Neural progenitor cell (in vitro differentiated cells): Measurements from ENCODE around the gene GNB1.

Experiments
- EZH2 ChIP-seq: fragments of 200-600 bp; sonication (generic); IDR thresholded peaks from 2 replicates; pipeline ENCODE4 v1.6.1; 2017; ENCODE audit warnings: antibody characterized with exemption, mild to moderate bottlenecking, moderate library complexity
- EZH2phosphoT487 ChIP-seq: fragments of 200-600 bp; sonication (generic); IDR thresholded peaks from 2 replicates; pipeline ENCODE4 v1.6.1; 2017; ENCODE audit warnings: antibody characterized with exemption
- TF ChIP-seq, protein P1 (sequence below): fragments of 200-600 bp; sonication (generic); IDR thresholded peaks from 2 replicates; pipeline ENCODE4 v1.5.1; 2017; ENCODE audit warnings: antibody characterized with exemption, mild to moderate bottlenecking

DNA sequence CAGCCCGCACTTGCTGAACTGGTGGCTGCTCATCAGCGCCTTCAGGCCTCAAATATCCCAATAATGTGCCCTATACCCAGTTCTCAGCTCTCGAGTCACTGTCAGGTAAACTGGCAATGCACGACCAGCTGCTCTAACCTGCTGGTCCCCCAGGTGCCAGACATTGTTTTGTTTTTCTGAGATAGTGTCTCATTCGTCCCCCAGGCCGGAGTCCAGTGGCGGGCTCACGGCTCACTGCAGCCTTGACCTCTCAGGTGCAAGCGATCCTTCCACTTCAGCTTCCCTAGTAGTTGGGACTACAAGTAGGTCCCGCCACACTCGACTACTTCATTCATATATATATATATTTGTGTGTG lies 111.6 kb downstream of the GNB1 start:
- no peak for TF ChIP-seq EZH2phosphoT487
- TF ChIP-seq, protein P1, sequence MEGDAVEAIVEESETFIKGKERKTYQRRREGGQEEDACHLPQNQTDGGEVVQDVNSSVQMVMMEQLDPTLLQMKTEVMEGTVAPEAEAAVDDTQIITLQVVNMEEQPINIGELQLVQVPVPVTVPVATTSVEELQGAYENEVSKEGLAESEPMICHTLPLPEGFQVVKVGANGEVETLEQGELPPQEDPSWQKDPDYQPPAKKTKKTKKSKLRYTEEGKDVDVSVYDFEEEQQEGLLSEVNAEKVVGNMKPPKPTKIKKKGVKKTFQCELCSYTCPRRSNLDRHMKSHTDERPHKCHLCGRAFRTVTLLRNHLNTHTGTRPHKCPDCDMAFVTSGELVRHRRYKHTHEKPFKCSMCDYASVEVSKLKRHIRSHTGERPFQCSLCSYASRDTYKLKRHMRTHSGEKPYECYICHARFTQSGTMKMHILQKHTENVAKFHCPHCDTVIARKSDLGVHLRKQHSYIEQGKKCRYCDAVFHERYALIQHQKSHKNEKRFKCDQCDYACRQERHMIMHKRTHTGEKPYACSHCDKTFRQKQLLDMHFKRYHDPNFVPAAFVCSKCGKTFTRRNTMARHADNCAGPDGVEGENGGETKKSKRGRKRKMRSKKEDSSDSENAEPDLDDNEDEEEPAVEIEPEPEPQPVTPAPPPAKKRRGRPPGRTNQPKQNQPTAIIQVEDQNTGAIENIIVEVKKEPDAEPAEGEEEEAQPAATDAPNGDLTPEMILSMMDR = no peak
- TF ChIP-seq EZH2 = no peak
